Thoracic aorta (tissue), 2 donors: Measurements from ENCODE around the gene IGSF11. TPM values are rescaled to one million over a fixed set of nuclear protein-coding genes. Genes with fewer than 3 reads are reported as not detected.

Experiments
- ATAC-seq: fragments of 150-250 bp; one replicate; pipeline ENCODE4 v1.8.0; 2017; ENCODE audit warnings: low read depth; ENCODE audit not compliant: insufficient number of reproducible peaks, low FRiP score
- DNase-seq: peaks from one replicate; pipeline ENCODE4 v3.0.0-alpha.2; 2020; ENCODE audit warnings: low spot score
- H3K27ac ChIP-seq, 2 donors: fragments of 200-600 bp; sonication (generic); 1 replicate in 1 of 2; 2 replicates in 1 of 2; pipeline ENCODE4 v1.5.1; 2016; ENCODE audit warnings: mild to moderate bottlenecking in 2 of 2, moderate library complexity in 2 of 2
- H3K27me3 ChIP-seq: fragments of 200-600 bp; sonication (generic); replicated peaks from 2 replicates; pipeline ENCODE4 v1.6.0; 2016; ENCODE audit warnings: mild to moderate bottlenecking; ENCODE audit not compliant: insufficient read depth
- H3K36me3 ChIP-seq: fragments of 200-600 bp; sonication (generic); one replicate; pipeline ENCODE4 v1.5.1; 2016
- H3K4me1 ChIP-seq, 2 donors: fragments of 200-600 bp; sonication (generic); 1 replicate in 1 of 2; 2 replicates in 1 of 2; pipeline versions ENCODE4 v1.5.1 to v1.6.0; 2016; ENCODE audit warnings: low read depth in 2 of 2, mild to moderate bottlenecking in 1 of 2; ENCODE audit not compliant: control insufficient read depth in 1 of 2
- H3K4me3 ChIP-seq: fragments of 200-600 bp; sonication (generic); 2 replicates; pipeline ENCODE4 v1.5.1; 2016; ENCODE audit warnings: mild to moderate bottlenecking
- H3K9me3 ChIP-seq: fragments of 200-600 bp; sonication (generic); 2 replicates; pipeline ENCODE4 v1.5.1; 2016
- total RNA-seq, 2 donors: library from RNA; depleted of rRNA; stranded (reverse); fragments of >200 nt; gene quantifications; one replicate each; pipeline versions ENCODE4 v1.1.0 to v1.2.3, GENCODE V29; 2016
- TF ChIP-seq, protein P1 (sequence below): fragments of 200-600 bp; sonication (generic); IDR thresholded peaks from one replicate; pipeline ENCODE4 v1.5.1; 2019; ENCODE audit warnings: antibody characterized with exemption

Gene IGSF11
- total RNA-seq, 2 donors from 2014 or later, result 0.71 TPM; not detected in 1

- H3K4me1 ChIP-seq, result no peaks in the 10 kb centered on the region
- no peak overlapping the region for H3K27ac ChIP-seq
- H3K4me3 ChIP-seq, result no peak overlapping the region
- TF ChIP-seq, protein P1, sequence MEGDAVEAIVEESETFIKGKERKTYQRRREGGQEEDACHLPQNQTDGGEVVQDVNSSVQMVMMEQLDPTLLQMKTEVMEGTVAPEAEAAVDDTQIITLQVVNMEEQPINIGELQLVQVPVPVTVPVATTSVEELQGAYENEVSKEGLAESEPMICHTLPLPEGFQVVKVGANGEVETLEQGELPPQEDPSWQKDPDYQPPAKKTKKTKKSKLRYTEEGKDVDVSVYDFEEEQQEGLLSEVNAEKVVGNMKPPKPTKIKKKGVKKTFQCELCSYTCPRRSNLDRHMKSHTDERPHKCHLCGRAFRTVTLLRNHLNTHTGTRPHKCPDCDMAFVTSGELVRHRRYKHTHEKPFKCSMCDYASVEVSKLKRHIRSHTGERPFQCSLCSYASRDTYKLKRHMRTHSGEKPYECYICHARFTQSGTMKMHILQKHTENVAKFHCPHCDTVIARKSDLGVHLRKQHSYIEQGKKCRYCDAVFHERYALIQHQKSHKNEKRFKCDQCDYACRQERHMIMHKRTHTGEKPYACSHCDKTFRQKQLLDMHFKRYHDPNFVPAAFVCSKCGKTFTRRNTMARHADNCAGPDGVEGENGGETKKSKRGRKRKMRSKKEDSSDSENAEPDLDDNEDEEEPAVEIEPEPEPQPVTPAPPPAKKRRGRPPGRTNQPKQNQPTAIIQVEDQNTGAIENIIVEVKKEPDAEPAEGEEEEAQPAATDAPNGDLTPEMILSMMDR, result no peak
- H3K9me3 ChIP-seq, result no peaks in the 10 kb centered on the region
- ATAC-seq, result no peak
- H3K36me3 ChIP-seq, result no peaks in the 10 kb centered on the region
- no peaks in the 10 kb centered on the region for H3K27me3 ChIP-seq
- DNase-seq, result no peak
Observed at GRCh38 chr3:118974356-118975097, 60.1 kb downstream of the IGSF11 start.

DNA sequence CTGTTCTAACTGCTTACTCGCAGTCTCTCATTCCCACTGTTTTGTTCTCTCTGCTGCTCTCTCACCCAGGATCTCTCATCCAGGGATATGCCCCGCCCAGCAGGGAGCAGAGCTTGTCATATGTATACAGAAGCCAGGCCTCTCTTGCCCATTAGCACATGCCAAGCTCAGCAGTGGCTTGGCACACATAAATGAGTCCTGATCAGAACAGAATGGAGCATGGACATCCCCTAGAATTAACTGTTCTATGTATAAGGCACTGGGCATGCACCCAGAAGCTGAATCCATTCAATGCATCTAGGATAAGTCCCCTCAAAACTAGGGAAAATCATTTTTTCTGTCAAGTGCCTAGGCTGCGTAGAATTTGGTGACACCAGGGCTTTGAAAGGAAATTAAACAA, 61.6 kb downstream of the IGSF11 start:
- Histone ChIP-seq H3K9me3 (no peaks in the 10 kb centered on the region), H3K27me3 (no peaks in the 10 kb centered on the region), H3K4me3 (no peak overlapping the region), H3K36me3 (no peaks in the 10 kb centered on the region), H3K27ac (no peak overlapping the region), H3K4me1 (no peaks in the 10 kb centered on the region)
- ATAC-seq (no peak), DNase-seq (no peak)
- TF ChIP-seq, protein P1, result no peak

DNA sequence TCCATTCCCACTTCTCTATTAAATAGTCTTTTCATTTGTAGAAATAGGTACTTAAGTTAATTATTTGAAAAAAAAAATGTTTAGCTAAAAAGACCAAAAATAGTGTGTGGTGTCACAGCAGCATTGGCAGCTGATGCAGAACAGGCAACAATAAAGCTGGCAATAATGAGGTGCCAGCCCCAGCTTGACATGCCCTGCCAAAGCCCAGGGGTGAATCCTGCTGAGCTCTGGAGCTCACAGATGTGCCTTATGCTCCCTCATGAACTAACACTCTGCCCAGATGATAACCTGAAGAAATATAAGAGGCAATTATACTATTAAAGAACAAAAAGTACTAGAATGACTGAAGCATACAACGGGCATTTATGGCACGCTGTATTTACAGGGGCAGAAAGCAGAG, 63.8 kb downstream of the IGSF11 start:
- ATAC-seq (no peak), DNase-seq (no peak)
- H3K4me1 ChIP-seq, result no peaks in the 10 kb centered on the region
- no peak overlapping the region for H3K27ac ChIP-seq
- TF ChIP-seq, protein P1, result no peak
- no peaks in the 10 kb centered on the region for H3K36me3 ChIP-seq
- no peaks in the 10 kb centered on the region for H3K27me3 ChIP-seq
- no peaks in the 10 kb centered on the region for H3K9me3 ChIP-seq
- no peak overlapping the region for H3K4me3 ChIP-seq

GRCh38 chr3:118968640-118969039, 66.0 kb downstream of the IGSF11 start:
- DNase-seq (no peak), ATAC-seq (no peak)
- H3K36me3 ChIP-seq, result no peaks in the 10 kb centered on the region
- TF ChIP-seq, protein P1, result no peak
- H3K4me3 ChIP-seq, result no peak overlapping the region
- no peaks in the 10 kb centered on the region for H3K4me1 ChIP-seq
- H3K27me3 ChIP-seq, result no peaks in the 10 kb centered on the region
- H3K9me3 ChIP-seq, result no peaks in the 10 kb centered on the region
- H3K27ac ChIP-seq, result no peak overlapping the region

DNA sequence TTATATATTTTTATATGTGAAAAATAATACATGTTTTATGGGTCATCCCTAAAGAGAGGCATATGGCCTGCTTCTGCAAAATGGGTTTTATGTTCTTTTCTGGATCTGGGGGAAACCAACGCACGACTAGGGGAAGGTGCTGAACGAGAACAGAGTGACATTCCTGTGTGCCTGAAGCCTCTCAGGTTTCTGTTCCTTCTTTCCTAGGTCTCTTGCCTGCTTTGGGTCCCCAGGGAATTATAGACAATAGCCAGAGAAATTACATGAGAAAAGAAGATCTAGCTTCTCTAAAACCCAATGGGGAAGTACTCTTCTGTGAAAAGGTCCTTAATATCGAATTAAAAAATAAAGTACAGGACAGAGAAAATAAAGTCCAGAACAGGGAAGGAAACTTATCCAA, 66.5 kb downstream of the IGSF11 start:
- H3K36me3 ChIP-seq, result no peaks in the 10 kb centered on the region
- no peaks in the 10 kb centered on the region for H3K27me3 ChIP-seq
- no peak overlapping the region for H3K27ac ChIP-seq
- ATAC-seq (no peak), DNase-seq (no peak)
- H3K4me1 ChIP-seq, result no peaks in the 10 kb centered on the region
- TF ChIP-seq, protein P1, result no peak
- no peaks in the 10 kb centered on the region for H3K9me3 ChIP-seq
- H3K4me3 ChIP-seq, result no peak overlapping the region
